HG03108 (cell line): ENCODE measurements around the gene SEC31A.
"Not testable (repeated sequence)": the region's sequence is repeated elsewhere in the genome, so short reads cannot be mapped to it uniquely, and the experiment has no call there.

ENCODE experiments used
- ATAC-seq: cut with Tn5 transposase; IDR thresholded peaks from one replicate; pipeline ENCODE4 v1.9.1; 2021; ENCODE audit warnings: moderate library complexity; ENCODE audit not compliant: unreplicated experiment

The SEC31A gene

DNA sequence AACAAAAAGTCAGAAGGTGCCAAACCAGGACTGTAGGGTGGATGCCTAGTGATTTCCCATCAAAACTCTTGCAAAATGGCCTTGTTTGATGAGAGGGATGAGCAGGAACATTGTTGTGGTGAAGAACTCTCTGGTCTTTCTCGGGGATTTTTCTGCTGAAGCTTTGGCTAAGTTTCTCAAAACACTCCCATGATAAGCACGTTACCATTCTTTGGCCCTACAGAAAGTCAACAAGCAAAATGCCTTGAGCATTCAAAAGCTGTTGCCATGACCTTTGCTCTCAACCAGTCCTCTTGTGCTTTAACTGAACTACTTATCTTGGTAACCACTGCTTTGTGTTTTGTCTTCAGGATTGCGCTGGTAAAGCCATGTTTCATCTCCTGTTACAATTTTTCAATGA is 3.0 kb upstream of the SEC31A start:
- no peak for ATAC-seq

DNA sequence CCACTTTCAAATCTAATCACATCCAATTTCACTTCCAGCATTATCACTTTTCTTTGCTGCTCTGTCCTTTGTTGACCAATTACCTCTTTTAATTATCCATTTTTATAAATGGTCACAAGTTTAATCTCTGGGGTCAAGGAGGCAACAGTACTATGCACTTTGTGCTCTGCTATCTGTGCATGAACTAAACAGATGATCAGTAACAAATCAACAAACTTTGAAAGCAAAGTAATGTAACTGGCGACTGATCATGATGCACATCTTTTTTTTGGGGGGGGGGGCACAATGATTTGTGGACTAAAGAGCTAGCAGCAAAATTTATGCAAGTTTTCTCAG is 1.5 kb upstream of the SEC31A start:
- ATAC-seq: no peak

DNA sequence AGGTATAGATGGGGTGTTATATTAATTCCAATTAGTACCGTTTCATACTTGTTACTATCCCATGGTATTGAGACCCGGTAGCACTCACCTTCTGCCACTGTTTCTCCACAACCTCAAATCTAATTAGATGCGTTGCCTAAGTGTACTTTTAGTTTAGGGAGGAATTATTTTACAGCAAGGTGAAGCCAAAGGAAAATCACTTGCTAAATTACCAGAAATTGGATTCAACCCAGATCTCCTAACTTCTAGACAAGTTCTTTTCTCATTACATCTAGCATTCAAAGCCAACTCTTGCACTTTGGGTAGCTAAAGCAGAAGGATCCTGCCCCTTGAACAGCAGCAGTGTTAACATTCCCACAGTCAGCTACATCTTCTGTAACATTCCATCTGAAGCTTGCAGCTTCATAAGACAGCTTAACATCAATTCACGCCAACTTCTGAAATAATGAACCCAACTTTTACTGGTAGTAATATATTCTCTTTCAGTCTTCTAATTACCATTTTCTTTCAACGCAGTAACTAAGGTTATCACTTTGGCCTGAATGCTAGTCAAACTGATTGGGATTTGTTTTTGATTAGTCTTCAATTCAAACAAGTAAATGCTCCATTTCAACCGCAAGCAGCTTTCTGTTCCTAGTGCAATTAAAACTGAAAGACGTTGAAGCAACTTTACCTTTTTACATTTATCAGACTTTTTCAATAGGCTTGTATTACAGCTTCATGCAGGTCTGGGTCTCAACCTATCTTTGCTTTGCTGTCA is 934 bp upstream of the SEC31A start:
- ATAC-seq: no peak

DNA sequence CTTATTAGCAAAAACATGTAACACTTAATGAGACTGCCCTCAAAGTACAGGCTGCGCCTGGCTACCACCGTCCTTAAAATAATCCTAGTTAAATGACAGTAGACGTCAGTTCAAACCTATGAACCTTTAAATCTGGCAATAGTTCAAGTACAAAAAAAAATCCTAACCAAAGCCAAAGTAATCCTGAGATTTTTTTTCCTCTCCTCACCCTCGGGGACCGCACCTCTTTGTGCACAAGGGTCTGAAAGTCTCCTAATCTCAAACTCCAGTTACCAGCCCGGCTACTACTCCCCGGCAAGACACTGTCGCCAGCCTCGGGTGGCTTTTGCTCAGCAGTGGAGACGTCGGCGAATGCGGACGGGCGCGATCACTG is 439 bp downstream of the SEC31A start:
- no peak for ATAC-seq

- no peak for ATAC-seq
Observed at GRCh38 chr4:82889287-82889686, 1.7 kb downstream of the SEC31A start.

- ATAC-seq: no peak
Observed at GRCh38 chr4:82886147-82886942, 4.6 kb downstream of the SEC31A start.

DNA sequence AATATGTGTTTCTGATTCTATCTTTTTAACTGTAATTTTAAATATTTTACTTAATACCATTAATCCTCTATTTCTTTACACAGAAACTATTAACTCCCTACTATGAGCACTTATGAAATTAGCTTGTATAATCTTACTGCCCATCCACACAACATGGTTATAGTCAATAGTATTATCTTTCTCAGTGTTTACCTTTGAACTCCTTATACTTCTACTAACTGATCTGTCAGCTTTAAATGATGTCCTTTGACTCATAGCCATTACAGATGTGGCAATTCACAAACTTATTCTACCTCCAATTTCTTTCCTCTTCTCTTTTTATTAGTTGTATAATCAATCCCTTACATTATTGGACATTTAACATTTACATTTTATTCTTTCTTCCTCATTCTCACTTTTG is 5.5 kb downstream of the SEC31A start:
- no peak for ATAC-seq

DNA sequence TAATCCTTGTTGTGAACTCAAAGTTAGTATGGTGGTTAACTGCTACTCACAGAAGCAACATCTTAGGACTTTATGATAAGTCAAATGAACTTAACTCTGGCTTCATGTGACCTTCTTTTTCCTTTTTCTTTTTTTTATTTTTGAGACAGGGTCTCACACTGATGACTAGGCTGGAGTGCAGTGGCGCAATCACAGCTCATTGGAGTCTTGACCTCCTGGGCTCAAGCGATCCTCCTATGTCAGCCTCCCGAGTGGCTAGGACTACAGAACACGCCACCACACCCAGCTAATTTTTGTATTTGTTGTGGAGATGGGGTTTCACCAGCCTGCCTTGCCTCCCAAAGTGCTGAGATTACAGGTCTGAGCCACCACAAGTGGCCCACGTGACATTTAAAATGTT is 22.4 kb downstream of the SEC31A start:
- ATAC-seq: no peak

- no peak for ATAC-seq
Observed at GRCh38 chr4:82866706-82867385, 24.1 kb downstream of the SEC31A start.

DNA sequence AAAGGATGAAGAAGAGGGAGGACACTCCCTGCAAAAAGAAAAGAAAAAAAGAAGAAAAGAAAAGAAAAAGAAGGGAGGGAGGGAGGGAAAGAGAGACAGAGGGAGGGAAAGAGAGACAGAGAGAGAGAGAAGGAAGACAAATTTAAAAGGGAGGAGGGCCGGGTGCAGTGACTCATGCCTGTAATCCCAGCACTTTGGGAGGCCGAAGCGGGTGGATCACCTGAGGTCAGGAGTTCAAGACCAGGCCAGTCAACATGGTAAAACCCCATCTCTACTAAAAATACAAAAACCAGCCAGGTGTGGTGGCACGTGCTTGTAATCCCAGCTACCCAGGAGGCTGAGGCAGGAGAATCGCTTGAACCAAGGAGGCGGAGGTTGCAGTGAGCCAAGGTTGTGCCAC is 24.9 kb downstream of the SEC31A start:
- ATAC-seq: not testable (repeated sequence)

- no peak for ATAC-seq
Observed at GRCh38 chr4:82865592-82865991, 25.4 kb downstream of the SEC31A start.

- no peak for ATAC-seq
Observed at GRCh38 chr4:82864336-82864979, 26.5 kb downstream of the SEC31A start.

DNA sequence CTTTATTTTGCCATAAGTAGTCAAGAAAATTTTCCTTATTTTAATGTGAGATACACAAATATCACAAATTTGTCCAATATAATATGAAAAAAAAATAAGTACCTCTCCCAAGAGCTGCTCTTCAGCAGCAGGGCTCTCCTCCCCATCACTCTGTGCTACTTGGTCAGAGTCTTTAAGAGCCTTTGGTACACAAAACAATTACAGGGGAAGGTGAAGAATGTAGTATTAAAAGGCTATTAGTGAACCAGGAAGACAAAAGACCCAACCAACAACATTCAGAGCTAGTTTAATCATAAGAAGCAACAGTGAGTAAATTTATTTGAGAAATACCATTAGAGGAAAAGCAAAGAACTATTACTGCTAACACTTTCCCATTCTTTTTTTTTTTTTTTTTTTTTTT is 29.4 kb downstream of the SEC31A start:
- no peak for ATAC-seq

GRCh38 chr4:82860487-82860886 is 30.5 kb downstream of the SEC31A start:
- ATAC-seq: not testable (repeated sequence)

- no peak for ATAC-seq
Observed at GRCh38 chr4:82852751-82853285, 38.1 kb downstream of the SEC31A start.

DNA sequence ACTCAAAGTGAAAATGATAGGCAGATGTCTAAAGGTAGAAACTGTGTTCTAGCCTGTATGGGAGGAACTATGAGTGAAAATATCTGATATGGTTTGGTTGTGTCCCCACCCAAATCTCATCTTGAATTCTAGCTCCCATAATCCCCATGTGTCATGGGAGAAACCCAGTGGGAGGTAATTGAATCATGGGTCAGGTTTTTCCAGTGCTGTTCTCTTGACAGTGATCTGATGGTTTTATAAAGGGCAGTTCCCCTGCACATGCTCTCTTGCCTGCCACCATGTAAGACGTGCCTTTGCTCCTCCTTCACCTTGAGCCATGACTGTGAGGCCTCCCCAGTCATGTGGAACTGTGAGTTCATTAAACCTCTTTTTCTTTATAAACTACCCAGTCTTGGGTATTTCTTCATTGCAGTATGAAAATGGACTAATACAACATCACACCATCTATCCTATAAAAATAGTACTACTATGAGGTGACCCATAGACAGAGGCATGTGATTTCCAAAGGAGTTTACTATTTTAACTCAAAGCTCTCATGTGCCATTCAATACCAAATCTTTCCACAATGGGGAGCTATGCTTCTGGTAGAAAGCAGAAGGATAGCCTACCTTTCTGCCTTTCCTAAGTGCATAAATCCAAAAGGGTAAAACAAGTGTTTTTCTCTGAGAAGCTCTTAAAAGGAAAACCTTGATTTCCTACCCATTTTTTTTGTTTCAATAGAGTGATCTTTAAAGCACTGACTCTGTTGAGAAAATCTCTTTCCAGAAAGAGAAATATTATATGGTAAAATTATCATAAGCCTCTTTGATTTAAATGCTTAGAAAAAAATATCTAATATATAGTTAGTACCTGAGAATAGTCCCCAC is 38.8 kb downstream of the SEC31A start:
- no peak for ATAC-seq

DNA sequence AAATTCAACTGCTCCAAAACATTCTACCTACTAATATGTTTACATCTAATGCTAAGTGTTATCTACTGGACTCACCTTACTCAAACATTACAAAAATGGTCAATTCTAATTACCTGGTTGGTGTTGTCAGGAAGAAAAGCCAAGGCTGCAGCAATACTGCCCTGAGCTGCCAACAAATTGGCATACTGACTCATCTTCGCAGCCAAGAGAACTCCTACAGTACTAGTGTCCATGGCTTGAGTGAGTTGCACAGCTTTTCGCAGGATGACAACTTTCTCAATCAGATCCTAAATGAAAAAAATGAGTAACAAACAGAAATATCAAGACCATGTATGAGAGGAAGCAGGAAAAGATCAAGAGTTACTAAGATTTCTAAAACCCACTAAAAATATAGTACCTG is 39.6 kb downstream of the SEC31A start:
- ATAC-seq: no peak

DNA sequence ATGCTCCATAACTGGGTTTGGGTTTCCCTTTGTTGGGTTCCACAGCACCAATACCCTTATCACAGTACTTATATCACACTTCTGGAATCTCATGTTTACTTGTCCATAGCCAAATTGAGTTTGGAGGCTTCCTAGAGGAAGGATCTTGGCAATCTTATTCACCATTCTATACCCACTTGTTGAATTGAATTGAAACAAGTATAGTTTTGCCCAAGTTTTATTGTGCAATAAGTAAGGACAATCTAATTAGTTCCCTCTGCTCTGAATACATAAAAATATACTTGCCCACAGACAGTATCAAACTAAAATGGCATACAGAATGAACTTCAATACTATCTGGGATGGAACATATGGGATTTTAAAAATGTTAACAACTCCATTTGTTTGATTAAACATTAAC is 40.3 kb downstream of the SEC31A start:
- no peak for ATAC-seq

DNA sequence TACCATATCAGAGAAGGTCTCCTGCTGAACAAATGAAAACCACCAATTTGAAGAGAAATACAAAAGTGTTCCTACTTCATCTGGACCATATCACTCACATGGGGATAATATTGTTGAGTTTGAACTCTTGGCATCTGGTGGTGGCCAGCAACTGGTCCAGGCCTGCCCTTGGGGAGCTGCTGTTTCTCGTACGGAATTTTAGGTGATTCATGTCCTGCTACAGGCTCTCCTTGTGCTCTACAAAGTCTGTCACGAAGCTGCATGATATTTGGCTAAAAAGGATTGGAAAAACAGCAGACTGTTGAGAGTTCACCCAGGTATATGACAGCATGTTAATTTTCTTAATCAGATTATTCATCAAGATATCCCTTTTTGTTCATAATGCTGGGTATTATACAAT is 42.2 kb downstream of the SEC31A start:
- ATAC-seq: no peak

DNA sequence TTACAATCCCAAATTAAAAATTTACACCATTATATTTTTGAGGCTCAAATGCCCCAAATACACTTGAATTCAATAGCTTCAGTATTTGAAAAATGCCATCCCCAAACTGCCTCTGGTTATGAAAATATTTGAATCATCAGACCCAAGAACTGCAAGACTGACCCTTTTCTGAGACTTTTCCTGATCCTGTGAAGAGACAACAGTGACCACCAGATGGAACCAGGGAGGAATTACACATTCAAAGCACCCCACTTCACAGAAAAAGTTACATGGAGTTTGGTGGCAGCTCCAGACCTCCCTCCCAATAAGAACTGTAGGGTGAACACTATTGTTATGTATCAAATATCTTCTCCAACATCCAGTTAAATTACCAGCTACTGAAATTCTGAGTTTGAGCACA is 48.4 kb downstream of the SEC31A start:
- no peak for ATAC-seq
